NCI-H1092 treated with DMSO at 0.1 percent for 48 hours (cell line): ENCODE results near the gene RPE.

Experiments used
- DNase-seq: peaks from one replicate; lab custom pipeline; 2025; lab: John Stamatoyannopoulos, UW

Gene RPE

DNA sequence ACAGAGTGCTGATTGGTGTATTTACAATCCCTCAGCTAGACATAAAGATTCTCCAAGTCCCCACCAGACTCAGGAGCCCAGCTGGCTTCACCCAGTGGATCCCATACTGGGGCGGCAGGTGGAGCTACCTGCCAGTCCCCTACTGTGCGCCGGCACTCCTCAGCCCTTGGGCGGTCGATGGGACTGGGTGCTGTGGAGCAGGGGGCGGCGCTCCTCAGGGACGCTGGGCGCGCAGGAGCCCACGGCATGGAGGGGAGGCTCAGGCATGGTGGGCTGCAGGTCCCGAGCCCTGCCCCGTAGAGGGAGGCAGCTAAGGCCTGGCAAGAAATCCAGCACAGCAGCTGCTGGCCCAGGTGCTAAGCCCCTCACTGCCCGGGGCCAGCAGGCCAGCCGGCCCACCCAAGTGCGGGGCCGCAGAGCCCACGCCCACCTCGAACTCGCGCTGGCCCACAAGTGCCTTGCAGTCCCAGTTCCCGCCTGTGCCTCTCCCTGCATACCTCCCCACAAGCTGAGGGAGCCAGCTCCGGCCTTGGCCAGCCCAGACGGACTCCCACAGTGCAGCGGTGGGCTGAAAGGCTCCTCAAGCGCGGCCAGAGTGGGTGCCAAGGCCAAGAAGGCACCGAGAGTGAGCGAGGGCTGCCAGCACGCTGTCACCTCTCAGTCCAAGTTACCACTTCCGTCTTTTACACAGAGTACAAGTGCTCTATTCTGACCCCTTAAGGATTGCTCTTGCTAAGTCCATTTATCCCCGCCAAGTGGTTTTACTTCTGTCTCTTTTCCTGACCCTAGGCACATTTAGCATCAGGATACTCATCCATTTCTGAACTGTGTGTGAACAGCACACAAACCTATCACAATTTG, 1.7 kb upstream of the RPE start:
- DNase-seq = no peak

DNA sequence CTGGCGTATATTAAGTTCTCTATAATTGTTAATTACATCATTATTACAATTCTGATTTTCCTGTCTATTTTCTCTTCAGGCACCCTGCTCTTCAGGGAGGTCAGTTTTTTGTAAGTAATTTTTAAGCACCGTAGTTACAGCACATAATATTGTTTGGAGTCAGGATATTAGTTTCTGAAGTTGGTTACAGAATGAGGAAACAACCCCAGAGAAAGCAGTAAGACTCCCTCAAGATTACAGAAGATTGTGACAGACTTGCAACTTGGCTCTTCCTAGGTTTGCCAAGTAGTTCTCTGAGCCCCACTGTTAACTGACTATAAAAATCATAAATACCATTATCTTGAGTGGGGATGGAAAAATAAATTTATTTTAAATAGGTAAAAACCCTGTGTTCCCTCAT, 921 bp downstream of the RPE start:
- no peak for DNase-seq

DNA sequence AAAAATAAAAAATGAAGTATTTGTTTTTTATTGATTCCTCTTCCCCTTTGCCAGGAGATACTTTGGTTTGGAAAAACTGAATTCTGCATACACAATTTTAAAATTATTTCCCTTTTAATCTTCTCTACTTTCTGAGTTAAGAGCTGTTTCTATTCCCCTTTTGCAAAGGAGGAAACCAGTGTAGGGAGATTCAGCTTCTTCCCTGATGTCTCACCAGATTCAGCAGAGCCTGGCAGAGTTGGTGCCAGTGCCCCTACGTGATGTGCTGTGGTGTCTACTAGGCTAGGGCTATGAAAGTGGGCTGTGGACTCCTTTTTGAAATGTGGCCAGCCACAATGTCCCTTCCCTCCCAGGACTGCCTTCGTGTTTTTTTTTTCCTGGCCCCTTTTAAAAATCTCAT, 2.4 kb downstream of the RPE start:
- DNase-seq = no peak

DNA sequence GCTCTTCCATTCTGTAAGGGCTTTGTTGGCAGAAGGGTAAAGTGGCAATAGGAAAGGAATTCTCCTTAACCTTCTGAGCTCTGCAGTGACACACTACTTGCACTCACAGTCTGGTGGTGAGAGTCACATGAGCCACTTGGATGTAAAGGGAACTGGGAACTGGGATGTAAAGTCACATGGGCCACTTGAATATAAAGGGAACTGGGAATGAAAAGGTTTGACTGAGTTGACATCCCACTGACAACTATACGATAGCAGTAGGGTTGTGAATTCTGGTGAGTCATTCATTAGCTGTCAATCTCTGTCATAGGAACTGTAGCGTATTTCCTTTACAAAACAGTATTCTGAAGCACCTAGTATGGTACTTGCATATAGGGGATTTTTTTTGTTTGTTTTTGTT, 5.5 kb downstream of the RPE start:
- DNase-seq = no peak

DNA sequence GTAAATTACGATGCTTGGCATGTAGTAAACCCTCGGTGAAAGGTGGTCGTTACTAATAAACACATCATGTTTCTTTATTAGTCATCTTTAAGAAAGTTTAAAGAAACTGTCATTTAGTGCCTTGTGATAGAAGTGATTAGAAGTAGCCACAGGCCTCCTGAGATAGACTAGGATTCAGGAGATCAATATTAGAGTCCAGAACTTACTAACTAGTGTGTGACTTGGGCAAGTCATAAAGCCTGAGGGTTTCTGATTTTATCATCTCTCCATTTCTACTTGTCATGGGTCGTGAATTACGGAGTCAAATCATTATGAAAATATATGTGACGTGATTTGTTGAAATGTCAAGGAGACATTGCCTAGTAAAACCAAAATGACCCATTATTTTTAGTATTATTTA, 6.7 kb downstream of the RPE start:
- no peak for DNase-seq

DNA sequence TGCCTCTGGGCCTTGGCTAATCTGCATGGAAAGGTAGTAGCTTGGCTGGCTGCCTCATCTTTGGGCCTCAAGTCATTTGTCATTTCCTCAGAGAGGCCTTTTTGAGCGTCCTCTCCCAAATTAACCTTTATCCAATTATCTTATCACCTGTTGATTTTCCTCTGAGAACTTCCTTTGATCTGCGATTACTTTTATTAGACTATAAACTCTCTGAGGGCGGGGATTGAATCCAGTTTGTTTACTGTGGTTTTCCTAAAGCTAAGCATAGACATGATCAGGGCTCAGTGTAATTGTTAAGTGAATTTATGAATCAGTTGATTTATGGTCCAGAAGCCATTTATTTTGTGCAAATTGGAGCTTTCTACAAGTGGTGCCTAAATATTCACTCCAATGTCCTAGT, 7.5 kb downstream of the RPE start:
- DNase-seq = no peak

DNA sequence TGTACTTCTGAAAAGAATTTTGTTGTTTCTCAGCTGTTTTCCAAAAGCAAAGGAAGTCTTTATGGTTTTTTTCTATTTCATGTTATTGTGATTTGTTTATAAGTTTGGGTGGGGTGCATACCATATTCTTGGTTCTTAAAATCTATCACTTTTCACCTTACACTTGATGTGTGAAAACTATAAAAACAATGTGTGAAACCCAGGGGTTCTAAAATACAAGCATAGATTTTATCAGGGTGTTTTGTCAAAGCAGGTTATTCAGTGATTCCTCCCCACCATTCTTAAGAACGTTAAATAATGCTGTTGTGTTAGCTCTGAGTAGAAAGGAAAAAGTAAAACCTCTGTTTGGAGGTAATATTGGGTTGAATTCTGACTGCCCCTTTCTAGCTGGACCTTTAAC, 17.7 kb downstream of the RPE start:
- DNase-seq = no peak

DNA sequence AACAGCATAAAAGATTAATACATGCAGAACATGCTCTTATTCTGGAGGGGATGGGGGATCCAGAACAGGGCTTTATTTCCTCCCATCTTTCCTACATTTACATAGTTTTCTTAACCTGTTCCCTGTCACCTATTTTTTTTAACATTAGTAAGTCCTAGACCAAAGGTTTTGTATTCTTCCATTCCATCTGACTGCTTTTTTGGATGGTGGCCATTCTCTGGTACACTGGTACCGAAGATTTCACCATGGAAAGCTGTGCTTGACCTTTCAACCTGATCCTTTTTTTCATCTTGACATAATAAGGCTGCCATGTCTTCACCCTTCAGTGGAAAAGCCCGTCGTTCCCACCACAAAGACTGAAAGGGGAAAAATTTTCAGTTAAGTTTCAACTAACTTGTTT, 20.4 kb downstream of the RPE start:
- DNase-seq = no peak

DNA sequence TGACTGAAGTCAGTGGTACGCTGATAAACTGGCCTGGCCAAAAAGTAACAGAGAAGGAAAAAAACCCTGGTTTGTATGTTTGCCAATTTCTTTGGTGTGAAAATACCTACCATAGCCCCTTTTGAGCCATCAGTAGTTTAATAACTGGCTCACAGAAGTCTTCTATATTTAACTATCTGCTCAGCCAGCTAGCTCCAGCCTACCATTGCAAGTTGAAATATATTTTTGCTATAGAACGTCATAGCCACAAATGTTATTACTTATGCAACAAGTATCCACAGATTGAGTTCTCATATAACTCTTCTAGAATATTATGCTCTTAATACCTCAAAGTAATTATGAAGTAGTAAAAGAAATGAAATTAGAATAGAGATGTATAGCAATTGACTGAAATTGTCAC, 25.2 kb downstream of the RPE start:
- no peak for DNase-seq

DNA sequence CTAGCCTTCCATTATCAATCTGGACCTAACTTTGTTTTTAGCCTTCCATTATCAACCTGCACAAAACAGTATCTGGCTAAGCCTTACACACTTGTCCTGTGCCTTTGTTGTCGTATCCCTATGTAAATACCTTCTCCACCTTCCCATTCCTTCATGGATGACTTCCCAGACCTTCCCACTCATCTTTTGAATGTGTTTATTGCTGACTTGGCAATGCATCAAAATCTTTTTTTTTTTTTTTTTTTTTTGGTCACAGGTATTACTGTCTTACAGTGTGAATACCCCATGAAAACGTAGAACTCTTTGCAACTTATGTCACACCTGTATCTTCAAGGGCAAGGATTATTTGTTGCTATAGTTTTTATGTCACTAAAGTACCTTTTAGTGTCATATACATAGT, 25.7 kb downstream of the RPE start:
- DNase-seq = no peak

DNA sequence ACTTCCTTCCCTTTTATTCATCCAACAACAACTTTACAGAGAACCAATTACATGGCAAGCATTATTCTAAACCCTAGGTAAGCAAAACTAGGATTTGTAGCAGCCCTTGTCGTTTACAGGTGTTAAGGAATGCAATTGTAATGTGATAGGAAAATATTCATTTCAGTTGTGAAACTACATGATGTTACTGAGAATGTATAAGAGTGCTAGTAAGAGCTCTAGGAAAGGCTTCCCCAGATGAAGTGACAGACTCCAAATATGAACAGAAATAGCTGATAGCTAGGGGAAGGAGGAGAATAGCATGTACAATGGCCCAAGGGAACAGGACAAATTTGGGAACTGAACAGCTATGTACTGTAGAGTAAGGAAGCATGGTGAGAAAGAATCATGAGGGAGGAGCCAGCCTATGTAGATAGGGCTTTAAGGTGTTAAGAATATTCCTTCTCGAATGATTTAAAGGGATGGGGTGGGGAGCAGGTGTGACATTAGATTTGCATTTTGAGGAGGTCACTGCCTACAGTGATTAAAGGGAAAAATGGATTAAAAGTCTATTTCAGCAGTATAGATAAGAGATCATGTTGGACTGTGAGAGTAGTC, 31.7 kb downstream of the RPE start:
- DNase-seq = no peak

DNA sequence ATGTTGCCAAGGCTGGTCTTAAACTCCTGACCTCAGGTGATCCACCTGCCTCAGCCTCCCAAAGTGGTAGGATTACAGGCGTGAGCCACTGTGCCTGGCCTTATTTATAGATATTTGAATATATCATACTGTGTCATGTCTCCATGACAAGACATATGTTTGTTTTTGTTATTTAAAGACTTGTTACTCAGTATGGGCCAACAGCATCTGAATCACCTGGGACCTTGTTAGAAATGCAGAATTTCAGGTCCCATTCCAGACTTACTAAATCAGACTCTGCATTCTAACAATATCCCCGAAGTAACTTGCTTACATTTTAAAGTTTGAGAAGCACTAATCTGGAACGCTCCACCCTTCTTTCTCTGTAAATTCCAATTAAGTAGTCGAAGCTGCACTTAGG, 33.2 kb downstream of the RPE start:
- DNase-seq = no peak

DNA sequence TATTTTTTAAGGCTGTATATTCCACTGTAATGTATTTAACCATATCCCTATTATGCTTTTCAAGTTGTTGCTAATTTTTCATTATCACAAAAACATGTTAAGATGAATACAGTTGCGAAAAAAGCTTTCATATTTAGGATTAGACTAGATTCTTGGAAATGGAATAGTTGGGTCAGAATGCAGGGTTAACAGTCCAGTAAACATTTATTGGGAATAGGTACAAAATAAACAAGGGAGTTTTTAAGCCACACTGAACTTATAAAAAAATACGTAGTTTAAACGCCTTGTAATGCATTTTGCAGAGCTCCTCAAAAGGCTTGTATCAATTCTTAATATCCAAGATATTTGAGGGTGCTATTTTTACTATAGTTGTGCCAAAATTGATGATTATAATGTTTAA, 35.6 kb downstream of the RPE start:
- DNase-seq = no peak

DNA sequence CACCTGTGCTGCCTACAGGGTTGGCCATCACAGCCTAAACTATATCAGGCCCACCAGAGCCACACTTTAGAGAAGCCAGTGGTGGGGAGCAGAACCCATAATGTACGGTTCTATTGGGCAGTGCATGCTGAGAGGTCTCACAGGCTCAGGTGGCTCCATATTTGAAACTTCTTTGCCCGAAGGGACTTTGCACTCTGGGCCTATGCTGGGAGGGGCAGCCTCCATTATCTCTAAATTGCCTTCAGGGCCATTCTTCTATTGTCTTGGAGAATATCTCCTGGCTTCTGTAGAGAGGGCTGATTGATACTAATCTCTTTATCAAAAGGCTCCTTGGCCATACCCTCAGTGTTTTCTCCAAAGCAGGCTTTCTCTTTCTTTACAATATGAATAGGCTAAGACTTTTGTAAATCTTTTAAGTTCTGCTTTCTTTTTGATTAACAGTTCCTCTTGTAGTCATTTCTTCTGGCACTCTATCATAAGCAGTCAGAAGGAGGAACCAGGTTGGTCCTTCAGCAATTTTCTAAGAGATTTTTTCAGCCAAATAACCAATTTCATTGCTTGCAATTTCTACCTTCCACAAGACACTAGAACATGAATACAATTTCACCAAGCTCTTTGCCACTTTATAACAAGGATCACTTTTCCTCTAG, 44.5 kb downstream of the RPE start:
- no peak for DNase-seq

DNA sequence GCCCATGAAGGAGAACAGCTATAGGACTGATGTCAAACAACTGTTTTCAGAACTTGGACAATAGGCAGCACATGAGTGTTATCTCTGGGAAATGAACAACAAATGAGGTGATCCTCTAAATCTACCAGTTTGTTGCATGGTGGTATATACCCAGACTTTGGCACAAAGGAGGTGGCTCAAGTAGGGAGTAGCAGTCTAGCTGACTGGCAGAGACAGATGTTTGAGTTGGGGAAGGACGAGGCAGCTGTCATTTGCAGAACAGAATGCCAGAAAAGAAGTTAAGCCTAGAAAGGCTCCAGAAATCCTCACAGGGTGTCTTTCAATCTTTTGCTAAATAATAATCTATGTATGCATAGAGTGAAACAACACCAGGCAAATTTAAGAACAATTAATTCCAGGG, 47.4 kb downstream of the RPE start:
- DNase-seq = no peak

DNA sequence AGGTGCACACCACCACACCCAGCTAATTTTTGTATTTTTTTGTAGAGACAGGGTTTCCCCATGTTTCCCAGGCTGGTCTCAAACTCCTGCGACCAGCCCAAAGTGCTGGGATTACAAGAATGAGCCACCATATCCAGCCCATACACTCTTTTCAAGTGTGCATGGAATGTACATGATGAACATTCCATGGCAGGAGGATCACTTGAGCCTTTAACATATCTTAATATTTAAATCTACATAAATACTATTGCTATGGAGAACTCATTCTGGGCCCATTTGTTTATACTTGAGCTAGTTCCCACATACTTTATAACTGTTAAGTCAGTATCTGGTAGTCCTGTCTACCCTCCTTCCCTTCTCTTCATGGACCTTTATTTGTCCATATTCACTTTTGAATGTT, 48.4 kb downstream of the RPE start:
- DNase-seq = no peak

DNA sequence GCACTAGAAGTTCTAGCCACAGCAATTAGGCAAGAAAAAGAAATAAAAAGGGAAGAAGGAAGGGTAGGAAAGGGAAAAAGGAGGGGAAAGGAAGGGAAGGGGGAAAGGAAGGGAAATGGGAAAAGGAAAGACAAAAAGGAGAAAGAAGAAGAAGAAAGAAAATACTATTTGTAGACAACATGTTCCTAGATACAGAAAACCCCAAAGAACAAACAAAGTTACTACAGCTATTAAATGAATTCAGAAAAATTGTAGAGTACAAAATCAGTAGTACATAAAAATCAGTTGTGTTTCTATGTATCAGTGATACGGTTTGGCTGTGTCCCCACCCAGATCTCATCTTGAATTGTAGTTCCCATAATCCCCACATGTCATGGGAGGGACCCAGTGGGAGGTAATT, 52.3 kb downstream of the RPE start:
- DNase-seq = no peak

DNA sequence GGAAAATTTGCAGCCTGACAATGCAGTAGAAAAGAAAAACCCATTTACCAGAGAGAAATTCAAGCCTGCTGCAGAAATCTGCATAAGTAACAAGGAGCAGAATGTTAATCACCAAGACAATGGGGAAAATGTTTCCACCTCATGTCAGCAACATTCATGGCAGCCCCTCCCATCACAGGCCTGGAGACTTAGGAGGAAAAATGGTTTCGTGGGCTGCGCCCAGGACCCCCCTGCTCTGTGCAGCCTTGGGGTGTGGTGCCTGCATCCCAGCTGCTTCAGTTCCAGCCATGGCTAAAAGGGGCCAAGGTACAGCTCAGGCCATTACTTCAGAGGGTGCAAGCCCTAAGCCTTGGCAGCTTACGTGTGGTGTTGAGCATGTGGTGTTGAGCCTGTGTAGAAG, 53.4 kb downstream of the RPE start:
- no peak for DNase-seq

DNA sequence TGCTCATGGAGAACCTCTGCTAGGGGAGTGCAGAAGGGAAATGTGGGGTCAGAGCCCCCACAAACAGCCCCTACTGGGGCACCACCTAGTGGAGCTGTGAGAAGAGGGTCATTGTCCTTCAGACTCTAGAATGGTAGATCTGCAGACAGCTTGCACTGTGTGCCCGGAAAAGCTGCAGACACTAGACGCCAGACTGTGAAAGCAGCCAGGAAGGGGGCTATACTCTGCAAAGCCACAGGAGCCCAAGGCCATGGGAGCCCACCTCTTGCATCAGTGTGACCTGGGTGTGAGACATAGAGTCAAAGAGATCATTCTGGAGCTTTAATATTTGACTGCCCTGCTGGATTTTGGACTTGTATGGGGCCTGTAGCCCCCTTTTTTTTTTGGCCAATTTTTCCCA, 60.9 kb downstream of the RPE start:
- no peak for DNase-seq
